Left hindlimb (tissue), 1 donor: ENCODE results near the gene ATXN7.

Experiments
- DNase-seq: peaks from one replicate; pipeline ENCODE4 v3.0.0-alpha.2; 2018

ATXN7 gene

GRCh38 chr3:63988943-63989342, 125.3 kb downstream of the ATXN7 start:
- no peak for DNase-seq

GRCh38 chr3:63990204-63990603, 126.5 kb downstream of the ATXN7 start:
- DNase-seq: no peak

GRCh38 chr3:63990733-63991132, 127.1 kb downstream of the ATXN7 start:
- DNase-seq: no peak

- DNase-seq: no peak
Observed at GRCh38 chr3:63991666-63992065, 128.0 kb downstream of the ATXN7 start.

- no peak for DNase-seq
Observed at GRCh38 chr3:63992516-63993209, 129.0 kb downstream of the ATXN7 start.

- peak; percentile 68 for DNase-seq
Observed at GRCh38 chr3:63993653-63994079, 130.0 kb downstream of the ATXN7 start.

- no peak for DNase-seq
Observed at GRCh38 chr3:63995086-63995485, 131.4 kb downstream of the ATXN7 start.

GRCh38 chr3:63998852-63999754, 135.4 kb downstream of the ATXN7 start:
- DNase-seq: no peak

- no peak for DNase-seq
Observed at GRCh38 chr3:64000453-64001055, 136.9 kb downstream of the ATXN7 start.

GRCh38 chr3:64002233-64002632, 138.6 kb downstream of the ATXN7 start:
- DNase-seq: no peak

GRCh38 chr3:64003589-64003988, 139.9 kb downstream of the ATXN7 start:
- DNase-seq: no peak

- DNase-seq: no peak
Observed at GRCh38 chr3:64008017-64008416, 144.3 kb downstream of the ATXN7 start.

- DNase-seq: no peak
Observed at GRCh38 chr3:64008487-64009351, 145.1 kb downstream of the ATXN7 start.

- no peak for DNase-seq
Observed at GRCh38 chr3:64009528-64009927, 145.9 kb downstream of the ATXN7 start.

GRCh38 chr3:64010199-64010598, 146.5 kb downstream of the ATXN7 start:
- DNase-seq: no peak

GRCh38 chr3:64011685-64012084, 148.0 kb downstream of the ATXN7 start:
- no peak for DNase-seq

- DNase-seq: no peak
Observed at GRCh38 chr3:64016941-64017620, 153.4 kb downstream of the ATXN7 start.

- no peak for DNase-seq
Observed at GRCh38 chr3:64019271-64019670, 155.6 kb downstream of the ATXN7 start.

- no peak for DNase-seq
Observed at GRCh38 chr3:64019879-64020278, 156.2 kb downstream of the ATXN7 start.

- DNase-seq: no peak
Observed at GRCh38 chr3:64021922-64022321, 158.3 kb downstream of the ATXN7 start.

- no peak for DNase-seq
Observed at GRCh38 chr3:64022451-64023186, 159.0 kb downstream of the ATXN7 start.
